ENCODE data around the gene CBL. TPM values are rescaled to one million over a fixed set of nuclear protein-coding genes. Genes with fewer than 3 reads are reported as not detected.

CBL gene
- total RNA-seq, 1 donor from 2014 or later = 40.5 TPM

DNA sequence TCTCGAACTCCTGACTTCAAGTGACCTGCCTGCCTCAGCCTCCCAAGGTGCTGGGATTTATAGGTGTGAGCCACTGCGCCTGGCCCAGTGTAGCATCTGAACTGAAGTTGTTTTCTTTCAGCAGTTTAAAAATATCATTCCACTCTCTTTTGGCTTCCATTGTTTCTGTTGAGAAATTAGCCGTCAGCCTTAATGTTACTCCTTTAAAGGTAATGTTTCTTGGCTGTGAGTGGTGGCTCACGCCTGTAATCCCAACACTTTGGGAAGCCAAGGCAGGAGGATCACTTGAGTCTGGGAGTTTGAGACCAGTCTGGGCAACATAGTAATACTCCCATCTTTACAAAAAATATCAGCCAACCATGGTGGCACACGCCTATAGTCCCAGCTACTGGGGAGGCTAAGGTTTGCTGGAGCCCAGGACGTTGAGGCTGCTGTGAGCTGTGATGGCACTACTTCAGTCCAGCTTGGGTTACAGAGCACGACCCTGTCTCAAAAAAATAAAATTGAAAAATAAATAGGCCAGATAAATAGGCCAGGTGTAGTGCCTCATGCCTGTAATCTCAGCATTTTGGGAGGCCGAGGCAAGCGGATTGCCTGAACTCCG, 84.9 kb downstream of the CBL start:
- no peaks in the 10 kb centered on the region for H3K36me3 Mint-ChIP-seq (ENCODE audit: unreplicated experiment)

GRCh38 chr11:119293461-119293860, 87.3 kb downstream of the CBL start:
- H3K27me3 Mint-ChIP-seq (ENCODE audit: unreplicated experiment) = no peaks in the 10 kb centered on the region
- H3K36me3 Mint-ChIP-seq (ENCODE audit: unreplicated experiment) = no peaks in the 10 kb centered on the region
- H3K27ac Mint-ChIP-seq (ENCODE audit: unreplicated experiment) = no peak overlapping the region
- H3K4me1 Mint-ChIP-seq (ENCODE audit: low read depth, unreplicated experiment) = no peaks in the 10 kb centered on the region
- no peak for DNase-seq
- H3K9me3 Mint-ChIP-seq (ENCODE audit: unreplicated experiment) = no peaks in the 10 kb centered on the region
- H3K4me3 Mint-ChIP-seq (ENCODE audit: unreplicated experiment) = no peak overlapping the region
- no peak for TF ChIP-seq CTCF (IDR thresholded peaks at IDR 0.05; ENCODE audit: partially characterized antibody, unreplicated experiment)

More for the DNA sequence above, 84.9 kb downstream of the CBL start:
- no peak overlapping the region for H3K4me3 Mint-ChIP-seq (ENCODE audit: unreplicated experiment)
- H3K27ac Mint-ChIP-seq (ENCODE audit: unreplicated experiment) = no peak overlapping the region
- no peak for DNase-seq
- no peaks in the 10 kb centered on the region for H3K4me1 Mint-ChIP-seq (ENCODE audit: low read depth, unreplicated experiment)
- H3K9me3 Mint-ChIP-seq (ENCODE audit: unreplicated experiment) = no peaks in the 10 kb centered on the region
- no peak for TF ChIP-seq CTCF (IDR thresholded peaks at IDR 0.05; ENCODE audit: partially characterized antibody, unreplicated experiment)
- H3K27me3 Mint-ChIP-seq (ENCODE audit: unreplicated experiment) = no peaks in the 10 kb centered on the region

DNA sequence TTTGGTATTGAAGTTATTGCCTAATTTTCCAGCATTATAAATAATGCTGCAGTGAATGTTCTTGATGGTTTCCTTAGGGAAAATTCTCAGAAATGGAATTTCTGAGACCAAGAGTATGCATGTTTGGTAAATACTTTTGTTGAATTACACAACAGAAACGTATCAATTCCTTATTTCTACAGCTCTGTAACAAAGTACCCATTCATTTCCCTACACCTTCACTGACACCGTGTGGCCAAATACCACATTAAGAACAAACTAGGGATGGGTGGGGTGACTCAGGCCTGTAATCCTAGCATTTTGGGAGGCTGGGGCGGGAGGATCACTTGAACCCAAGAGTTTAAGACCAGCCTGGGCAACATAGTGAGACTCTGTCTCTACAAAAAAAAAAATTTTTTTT, 89.0 kb downstream of the CBL start:
- no peaks in the 10 kb centered on the region for H3K36me3 Mint-ChIP-seq (ENCODE audit: unreplicated experiment)
- TF ChIP-seq CTCF (IDR thresholded peaks at IDR 0.05; ENCODE audit: partially characterized antibody, unreplicated experiment) = no peak
- no peak overlapping the region for H3K27ac Mint-ChIP-seq (ENCODE audit: unreplicated experiment)

GRCh38 chr11:119297938-119298337, 91.8 kb downstream of the CBL start:
- Mint-ChIP-seq H3K4me3 (ENCODE audit: unreplicated experiment) (no peak overlapping the region), H3K36me3 (ENCODE audit: unreplicated experiment) (no peaks in the 10 kb centered on the region), H3K27me3 (ENCODE audit: unreplicated experiment) (no peaks in the 10 kb centered on the region), H3K9me3 (ENCODE audit: unreplicated experiment) (no peaks in the 10 kb centered on the region), H3K4me1 (ENCODE audit: low read depth, unreplicated experiment) (no peaks in the 10 kb centered on the region), H3K27ac (ENCODE audit: unreplicated experiment) (no peak overlapping the region)
- TF ChIP-seq CTCF (IDR thresholded peaks at IDR 0.05; ENCODE audit: partially characterized antibody, unreplicated experiment) = no peak
- DNase-seq = no peak

More for the DNA sequence above, 89.0 kb downstream of the CBL start:
- no peak overlapping the region for H3K4me3 Mint-ChIP-seq (ENCODE audit: unreplicated experiment)
- no peaks in the 10 kb centered on the region for H3K4me1 Mint-ChIP-seq (ENCODE audit: low read depth, unreplicated experiment)
- no peaks in the 10 kb centered on the region for H3K27me3 Mint-ChIP-seq (ENCODE audit: unreplicated experiment)
- DNase-seq = no peak
- H3K9me3 Mint-ChIP-seq (ENCODE audit: unreplicated experiment) = no peaks in the 10 kb centered on the region

DNA sequence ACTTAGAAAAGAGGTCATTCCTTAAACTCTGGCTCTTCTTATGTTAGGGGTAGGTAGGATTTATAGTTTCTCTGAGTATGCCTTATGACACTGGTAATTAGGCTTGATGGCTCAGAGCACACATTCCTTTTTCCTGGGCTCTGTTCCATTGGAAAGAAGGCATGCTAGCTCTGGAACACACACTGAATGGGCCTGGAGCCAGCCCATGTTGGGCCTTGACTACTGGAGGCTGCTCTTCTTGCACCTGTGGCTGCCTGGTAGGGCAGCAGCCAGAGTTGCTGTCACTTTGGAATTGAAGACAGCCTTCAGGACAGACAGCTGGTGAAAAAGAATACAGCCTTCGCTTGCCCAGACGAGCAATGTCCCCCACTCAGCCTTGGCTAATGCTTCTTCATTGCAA, 92.6 kb downstream of the CBL start:
- H3K27ac Mint-ChIP-seq (ENCODE audit: unreplicated experiment) = no peak overlapping the region
- H3K4me3 Mint-ChIP-seq (ENCODE audit: unreplicated experiment) = no peak overlapping the region
- no peak for DNase-seq
- H3K36me3 Mint-ChIP-seq (ENCODE audit: unreplicated experiment) = no peaks in the 10 kb centered on the region
- H3K4me1 Mint-ChIP-seq (ENCODE audit: low read depth, unreplicated experiment) = no peaks in the 10 kb centered on the region
- no peaks in the 10 kb centered on the region for H3K27me3 Mint-ChIP-seq (ENCODE audit: unreplicated experiment)
- no peak for TF ChIP-seq CTCF (IDR thresholded peaks at IDR 0.05; ENCODE audit: partially characterized antibody, unreplicated experiment)
- H3K9me3 Mint-ChIP-seq (ENCODE audit: unreplicated experiment) = no peaks in the 10 kb centered on the region

Data from glutamatergic neuron (in vitro differentiated cells).